ENCODE data around the gene TNIK.

- TF ChIP-seq POLR2AphosphoS5 (IDR thresholded peaks at IDR 0.05; ENCODE audit: low read depth, low read length) (no peak), POLR2A (IDR thresholded peaks at IDR 0.05; ENCODE audit: low read depth, low read length) (no peak)
These were observed 30.6 kb downstream of the TNIK start for GRCh38 chr3:171429635-171430034.

All from GM12891 (cell line).